Astrocyte (in vitro differentiated cells and primary cell): ENCODE data around the gene SLC6A1. TPM values are rescaled to one million over a fixed set of nuclear protein-coding genes. Genes with fewer than 3 reads are reported as not detected.

Source experiments
- DNase-seq: peaks from one replicate; pipeline ENCODE4 v3.0.0-alpha.2; 2010; ENCODE audit warnings: low read depth
- FAIRE-seq: peaks from 2 replicates; lab custom pipeline; 2011; peaks lifted over from hg19 to GRCh38; lab: Jason Lieb, UNC
- H2AFZ ChIP-seq: 2 replicates; pipeline ENCODE4 v1.6.0; 2012; ENCODE audit warnings: low read depth, low read length, inconsistent platforms
- H3K27ac ChIP-seq: 2 replicates; pipeline ENCODE4 v1.5.1; 2011; ENCODE audit warnings: low read depth, low read length, inconsistent platforms
- H3K27me3 ChIP-seq: 2 replicates; pipeline ENCODE4 v1.6.0; 2011; ENCODE audit warnings: low read length, inconsistent platforms; ENCODE audit not compliant: insufficient read depth
- H3K36me3 ChIP-seq: 2 replicates; pipeline ENCODE4 v1.5.1; 2011; ENCODE audit warnings: low read length, inconsistent platforms; ENCODE audit not compliant: insufficient read depth
- H3K4me1 ChIP-seq: 2 replicates; pipeline ENCODE4 v1.5.1; 2011; ENCODE audit warnings: low read length, inconsistent platforms; ENCODE audit not compliant: insufficient read depth
- H3K4me2 ChIP-seq: 2 replicates; pipeline ENCODE4 v1.6.0; 2012; ENCODE audit warnings: low read length, inconsistent platforms
- H3K4me3 ChIP-seq: 2 replicates; pipeline ENCODE4 v1.5.1; 2011; ENCODE audit warnings: low read depth, mild to moderate bottlenecking, low read length, inconsistent platforms; ENCODE audit not compliant: insufficient read depth
- H3K79me2 ChIP-seq: 2 replicates; pipeline ENCODE4 v1.6.0; 2012; ENCODE audit warnings: mild to moderate bottlenecking, low read length, inconsistent platforms; ENCODE audit not compliant: insufficient read depth
- H3K9ac ChIP-seq: 2 replicates; pipeline ENCODE4 v1.6.0; 2012; ENCODE audit warnings: mild to moderate bottlenecking, low read length, inconsistent platforms
- H3K9me3 ChIP-seq: 2 replicates; pipeline ENCODE4 v1.5.1; 2012; ENCODE audit warnings: low read depth, mild to moderate bottlenecking, low read length, inconsistent platforms; ENCODE audit not compliant: insufficient read depth
- H4K20me1 ChIP-seq: 2 replicates; pipeline ENCODE4 v1.6.0; 2012; ENCODE audit warnings: low read length, inconsistent platforms; ENCODE audit not compliant: insufficient read depth
- H3K27ac Mint-ChIP-seq: one replicate; pipeline ENCODE4 v1.8.0; 2021; ENCODE audit warnings: mild to moderate bottlenecking, mixed read lengths; ENCODE audit not compliant: unreplicated experiment
- H3K27me3 Mint-ChIP-seq: one replicate; pipeline ENCODE4 v1.8.0; 2021; ENCODE audit warnings: low read depth, mixed read lengths; ENCODE audit not compliant: unreplicated experiment
- H3K36me3 Mint-ChIP-seq: one replicate; pipeline ENCODE4 v1.8.0; 2021; ENCODE audit warnings: low read depth, mixed read lengths; ENCODE audit not compliant: unreplicated experiment
- H3K4me1 Mint-ChIP-seq: one replicate; pipeline ENCODE4 v1.8.0; 2021; ENCODE audit warnings: low read depth, mixed read lengths; ENCODE audit not compliant: unreplicated experiment
- H3K4me3 Mint-ChIP-seq: one replicate; pipeline ENCODE4 v1.8.0; 2021; ENCODE audit warnings: mild to moderate bottlenecking, moderate library complexity, mixed read lengths; ENCODE audit not compliant: unreplicated experiment
- H3K9me3 Mint-ChIP-seq: one replicate; pipeline ENCODE4 v1.8.0; 2021; ENCODE audit warnings: mild to moderate bottlenecking, mixed read lengths; ENCODE audit not compliant: unreplicated experiment
- EZH2 ChIP-seq: IDR thresholded peaks from 2 replicates; pipeline ENCODE4 v1.6.1; 2012; ENCODE audit warnings: mild to moderate bottlenecking, low read length, inconsistent platforms; ENCODE audit not compliant: insufficient read depth
- total RNA-seq: library from RNA; stranded (reverse); gene quantifications from 2 replicates; pipeline ENCODE4 v1.2.1, GENCODE V29; 2021
- TF ChIP-seq, protein P1 (sequence below): IDR thresholded peaks from 2 replicates; pipeline ENCODE4 v1.5.1; 2011; ENCODE audit warnings: low read depth, mild to moderate bottlenecking, inconsistent platforms, low read length, moderate library complexity; ENCODE audit not compliant: insufficient read depth

SLC6A1 gene
- total RNA-seq, 1 donor from 2014 or later: 0.30 TPM

DNA sequence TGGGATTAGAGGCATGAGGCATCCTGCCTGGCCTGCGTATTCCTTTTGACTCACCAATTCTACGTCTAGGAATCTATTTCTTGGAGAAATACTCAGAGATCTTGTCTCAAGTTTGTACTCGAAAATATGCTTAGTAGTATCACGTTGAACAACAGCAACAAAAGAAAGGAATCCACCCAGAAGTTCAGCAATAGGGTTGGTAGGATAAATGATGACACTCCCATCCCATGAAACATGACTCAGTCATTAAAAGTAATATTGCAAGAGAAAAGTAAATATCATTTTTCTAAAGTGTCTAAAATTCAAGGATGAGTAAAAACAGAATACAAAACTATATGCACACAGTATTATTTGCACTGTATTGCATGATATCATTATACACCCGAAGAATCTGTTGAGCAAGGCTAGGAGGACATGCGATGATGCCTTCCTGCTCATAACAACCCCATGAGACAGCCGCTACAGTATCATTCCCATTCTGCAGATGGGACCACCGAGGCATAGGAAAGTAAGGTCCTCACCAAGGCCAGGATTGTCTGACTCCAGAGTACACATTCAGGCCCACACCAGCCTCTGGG lies 61.5 kb downstream of the SLC6A1 start:
- FAIRE-seq (no peak), DNase-seq (no peak)
- peaks cover 28% of the 10 kb centered on the region for H3K27me3 ChIP-seq
- no peaks in the 10 kb centered on the region for H3K79me2 ChIP-seq
- H3K27ac ChIP-seq: no peak overlapping the region
- no peak overlapping the region for H3K9ac ChIP-seq
- no peaks in the 10 kb centered on the region for H3K4me1 ChIP-seq
- Mint-ChIP-seq H3K4me1 (no peaks in the 10 kb centered on the region), H3K4me3 (no peak overlapping the region), H3K36me3 (no peaks in the 10 kb centered on the region), H3K27ac (no peak overlapping the region), H3K27me3 (peaks cover 70% of the 10 kb centered on the region), H3K9me3 (no peaks in the 10 kb centered on the region)
- H2AFZ ChIP-seq: no peak overlapping the region
- H3K9me3 ChIP-seq: no peaks in the 10 kb centered on the region
- TF ChIP-seq, protein P1, sequence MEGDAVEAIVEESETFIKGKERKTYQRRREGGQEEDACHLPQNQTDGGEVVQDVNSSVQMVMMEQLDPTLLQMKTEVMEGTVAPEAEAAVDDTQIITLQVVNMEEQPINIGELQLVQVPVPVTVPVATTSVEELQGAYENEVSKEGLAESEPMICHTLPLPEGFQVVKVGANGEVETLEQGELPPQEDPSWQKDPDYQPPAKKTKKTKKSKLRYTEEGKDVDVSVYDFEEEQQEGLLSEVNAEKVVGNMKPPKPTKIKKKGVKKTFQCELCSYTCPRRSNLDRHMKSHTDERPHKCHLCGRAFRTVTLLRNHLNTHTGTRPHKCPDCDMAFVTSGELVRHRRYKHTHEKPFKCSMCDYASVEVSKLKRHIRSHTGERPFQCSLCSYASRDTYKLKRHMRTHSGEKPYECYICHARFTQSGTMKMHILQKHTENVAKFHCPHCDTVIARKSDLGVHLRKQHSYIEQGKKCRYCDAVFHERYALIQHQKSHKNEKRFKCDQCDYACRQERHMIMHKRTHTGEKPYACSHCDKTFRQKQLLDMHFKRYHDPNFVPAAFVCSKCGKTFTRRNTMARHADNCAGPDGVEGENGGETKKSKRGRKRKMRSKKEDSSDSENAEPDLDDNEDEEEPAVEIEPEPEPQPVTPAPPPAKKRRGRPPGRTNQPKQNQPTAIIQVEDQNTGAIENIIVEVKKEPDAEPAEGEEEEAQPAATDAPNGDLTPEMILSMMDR: no peak
- TF ChIP-seq EZH2: no peak
- no peaks in the 10 kb centered on the region for H3K36me3 ChIP-seq
- H3K4me3 ChIP-seq: no peak overlapping the region
- no peaks in the 10 kb centered on the region for H4K20me1 ChIP-seq
- no peak overlapping the region for H3K4me2 ChIP-seq

DNA sequence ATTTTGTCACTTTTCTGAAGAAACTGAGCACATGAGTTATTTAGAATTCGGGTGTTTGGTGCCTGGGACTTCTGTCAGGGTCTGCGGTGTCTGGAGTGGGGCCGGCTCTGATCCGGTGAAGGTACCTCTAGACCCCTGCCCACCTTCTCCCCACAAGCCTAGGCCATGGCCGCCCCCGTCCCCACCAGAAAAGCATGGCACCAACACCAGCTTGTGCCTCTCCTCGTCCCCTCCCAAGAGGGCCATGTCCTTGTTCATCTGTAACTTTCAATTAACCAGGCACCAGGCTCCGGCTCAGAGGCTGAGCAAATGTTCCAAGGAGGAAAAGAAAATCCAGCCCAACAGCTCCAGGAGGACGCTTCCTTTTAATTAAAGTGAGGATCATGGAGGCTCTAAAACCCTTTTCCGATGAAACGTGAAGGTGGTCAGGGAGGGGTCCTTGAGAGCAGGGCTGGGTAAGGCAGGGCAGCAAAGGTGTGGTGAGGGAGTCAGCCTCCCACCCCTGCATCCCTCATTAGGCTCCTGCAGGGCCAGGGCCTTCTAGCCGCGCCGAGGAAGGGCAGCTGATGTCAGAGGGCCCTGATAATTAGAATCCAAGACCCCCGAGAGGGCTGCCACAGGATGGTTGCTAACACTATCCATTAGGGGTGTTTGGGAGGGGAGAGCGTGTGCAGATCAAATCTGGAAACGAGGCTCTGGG lies 62.3 kb downstream of the SLC6A1 start:
- no peak for TF ChIP-seq EZH2
- TF ChIP-seq, protein P1: no peak
- Mint-ChIP-seq H3K4me1 (no peaks in the 10 kb centered on the region), H3K4me3 (no peak overlapping the region), H3K9me3 (no peaks in the 10 kb centered on the region), H3K27me3 (peaks cover 62% of the 10 kb centered on the region), H3K36me3 (no peaks in the 10 kb centered on the region), H3K27ac (no peak overlapping the region)
- no peak overlapping the region for H3K9ac ChIP-seq
- H3K4me1 ChIP-seq: peaks cover 3% of the 10 kb centered on the region
- FAIRE-seq (no peak), DNase-seq (no peak)
- H3K4me3 ChIP-seq: no peak overlapping the region
- no peak overlapping the region for H3K4me2 ChIP-seq
- H3K9me3 ChIP-seq: no peaks in the 10 kb centered on the region
- no peaks in the 10 kb centered on the region for H3K79me2 ChIP-seq
- no peaks in the 10 kb centered on the region for H3K36me3 ChIP-seq
- H3K27me3 ChIP-seq: peaks cover 22% of the 10 kb centered on the region
- no peak overlapping the region for H2AFZ ChIP-seq
- no peaks in the 10 kb centered on the region for H4K20me1 ChIP-seq
- no peak overlapping the region for H3K27ac ChIP-seq

DNA sequence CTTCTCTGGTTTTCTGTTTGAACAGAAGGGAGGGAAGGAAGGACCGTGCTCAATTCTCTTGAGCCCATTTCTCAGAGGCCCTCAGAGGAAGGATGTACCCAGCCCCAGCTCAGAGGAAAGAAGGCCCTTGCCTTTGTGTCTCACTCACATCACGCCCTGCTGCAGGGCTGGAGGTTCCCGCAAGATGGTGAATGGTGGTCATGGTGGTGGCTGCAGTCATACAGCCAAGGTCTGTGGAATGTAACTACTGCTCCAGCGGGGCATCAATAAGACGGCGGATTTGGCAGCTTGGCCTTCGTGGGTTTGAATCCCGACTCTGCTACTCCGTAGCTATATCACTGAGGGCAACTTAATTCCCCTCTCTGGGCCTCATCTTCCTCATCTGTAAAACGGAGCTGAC lies 62.9 kb downstream of the SLC6A1 start:
- Histone ChIP-seq H3K36me3 (no peaks in the 10 kb centered on the region), H4K20me1 (no peaks in the 10 kb centered on the region), H3K9ac (no peak overlapping the region), H3K27ac (no peak overlapping the region), H3K27me3 (peaks cover 20% of the 10 kb centered on the region), H3K79me2 (no peaks in the 10 kb centered on the region), H3K4me1 (peaks cover 3% of the 10 kb centered on the region), H3K4me3 (no peak overlapping the region), H3K4me2 (no peak overlapping the region), H3K9me3 (no peaks in the 10 kb centered on the region), H2AFZ (no peak overlapping the region)
- Mint-ChIP-seq H3K36me3 (no peaks in the 10 kb centered on the region), H3K4me3 (no peak overlapping the region), H3K4me1 (no peaks in the 10 kb centered on the region), H3K27ac (no peak overlapping the region), H3K9me3 (no peaks in the 10 kb centered on the region), H3K27me3 (peaks cover 59% of the 10 kb centered on the region)
- TF ChIP-seq EZH2: no peak
- TF ChIP-seq, protein P1: no peak
- FAIRE-seq (no peak), DNase-seq (no peak)
